HEK293 (cell line): ENCODE measurements around the gene TNFAIP3.

Experiments used
- CTCF ChIA-PET: fragments of 350-600 bp; formaldehyde crosslinking; extraction: SDS; loops from one replicate; lab custom pipeline; 2021; ENCODE audit warnings: antibody characterized with exemption; lab: Yijun Ruan, JAX
- POLR2A ChIA-PET: fragments of 300-600 bp; formaldehyde crosslinking; extraction: SDS; loops from one replicate; lab custom pipeline; 2020; ENCODE audit warnings: antibody characterized with exemption, inconsistent platforms; lab: Yijun Ruan, JAX
- H3K27ac ChIP-seq: fragments of 200-500 bp; sonication (Bioruptor generic); 2 replicates; pipeline ENCODE4 v1.5.1; 2014; ENCODE audit warnings: low read depth, low read length, control low read depth, inconsistent platforms; ENCODE audit errors: extremely low read depth
- H3K36me3 ChIP-seq, 2 experiments: fragments of 200-500 bp in 1 of 2; sonication (Bioruptor generic) in 1 of 2; 1 replicate in 1 of 2; 2 replicates in 1 of 2; pipeline ENCODE4 v1.5.1; 2014 to 2017; ENCODE audit warnings: inconsistent platforms in 2 of 2, low read length in 2 of 2; ENCODE audit not compliant: control insufficient read depth in 2 of 2, insufficient read depth in 1 of 2
- H3K4me1 ChIP-seq: fragments of 200-500 bp; sonication (Bioruptor generic); 2 replicates; pipeline ENCODE4 v1.5.1; 2014; ENCODE audit warnings: mild to moderate bottlenecking, low read length, inconsistent platforms; ENCODE audit not compliant: control insufficient read depth, insufficient read depth
- H3K4me3 ChIP-seq: 2 replicates; pipeline ENCODE4 v1.5.1; 2011; ENCODE audit warnings: low read depth, mild to moderate bottlenecking, control low read depth, low read length, moderate library complexity
- H3K9me3 ChIP-seq: fragments of 200-500 bp; sonication (Bioruptor generic); 2 replicates; pipeline ENCODE4 v1.5.1; 2014; ENCODE audit warnings: low read depth, low read length, inconsistent platforms; ENCODE audit not compliant: control insufficient read depth, insufficient read depth
- ATF2 ChIP-seq: fragments of 450-650 bp; formaldehyde crosslinking; IDR thresholded peaks from 2 replicates; pipeline ENCODE4 v1.5.1; 2016; ENCODE audit warnings: missing biosample characterization, missing genetic modification characterization, low read depth
- CTCF ChIP-seq: fragments of 450-650 bp; formaldehyde crosslinking; IDR thresholded peaks from 2 replicates; pipeline ENCODE4 v1.5.1; 2016; ENCODE audit warnings: missing biosample characterization, missing genetic modification characterization
- HIC1 ChIP-seq: fragments of 450-650 bp; formaldehyde crosslinking; IDR thresholded peaks from 2 replicates; pipeline ENCODE4 v1.5.1; 2016; ENCODE audit warnings: missing biosample characterization, missing genetic modification characterization
- PATZ1 ChIP-seq: fragments of 450-650 bp; formaldehyde crosslinking; IDR thresholded peaks from 2 replicates; pipeline ENCODE4 v1.5.1; 2016; ENCODE audit warnings: missing biosample characterization, missing genetic modification characterization
- PBX3 ChIP-seq: sonication (generic); formaldehyde crosslinking; IDR thresholded peaks from 2 replicates; pipeline ENCODE4 v1.8.1; 2022; ENCODE audit warnings: mild to moderate bottlenecking, moderate library complexity, missing genetic modification reagents
- SP7 ChIP-seq: fragments of 450-650 bp; formaldehyde crosslinking; IDR thresholded peaks from 2 replicates; pipeline ENCODE4 v1.5.1; 2016; ENCODE audit warnings: missing biosample characterization, missing genetic modification characterization
- ZEB2 ChIP-seq: fragments of 450-650 bp; formaldehyde crosslinking; IDR thresholded peaks from 2 replicates; pipeline ENCODE4 v1.5.1; 2016; ENCODE audit warnings: missing biosample characterization, missing genetic modification characterization
- ZNF121 ChIP-seq: fragments of 450-650 bp; formaldehyde crosslinking; IDR thresholded peaks from 2 replicates; pipeline ENCODE4 v1.5.1; 2016; ENCODE audit warnings: missing biosample characterization, missing genetic modification characterization
- ZNF211 ChIP-seq: fragments of 450-650 bp; formaldehyde crosslinking; IDR thresholded peaks from 2 replicates; pipeline ENCODE4 v1.5.1; 2016; ENCODE audit warnings: low read depth, missing biosample characterization, missing genetic modification characterization
- ZNF341 ChIP-seq: fragments of 450-650 bp; formaldehyde crosslinking; IDR thresholded peaks from 2 replicates; pipeline ENCODE4; 2016; ENCODE audit warnings: low read depth, missing biosample characterization, missing genetic modification characterization
- ZNF37A ChIP-seq: fragments of 450-650 bp; IDR thresholded peaks from 2 replicates; pipeline ENCODE4 v1.5.1; 2018; ENCODE audit warnings: missing biosample characterization, missing genetic modification characterization
- ZNF629 ChIP-seq: fragments of 450-650 bp; formaldehyde crosslinking; IDR thresholded peaks from 2 replicates; pipeline ENCODE4 v1.5.1; 2017; ENCODE audit warnings: missing biosample characterization, missing genetic modification characterization

Gene TNFAIP3

GRCh38 chr6:137866914-137867684, at the start of gene TNFAIP3 (continued):
- TF ChIP-seq PATZ1 (tag by site-specific recombination) (0 out of 2 replicates have a peak, but pooled peaks have one; percentile 5), PBX3 (peak; percentile 88; the same call in 1 of the 2 replicates), ZNF629 (tag by site-specific recombination) (peak; percentile 67; the same call in 1 of the 2 replicates), ATF2 (tag by site-specific recombination) (0 out of 2 replicates have a peak, but pooled peaks have one; percentile 15), ZNF121 (peak; percentile 100), ZNF211 (tag by site-specific recombination) (no peak), ZNF37A (tag by site-specific recombination) (no peak), ZNF341 (tag by site-specific recombination) (peak; percentile 94), SP7 (0 out of 2 replicates have a peak, but pooled peaks have one; percentile 19), ZEB2 (tag by site-specific recombination) (peak; percentile 34; the same call in 1 of the 2 replicates), CTCF (tag by site-specific recombination) (peak; percentile 68), HIC1 (tag by site-specific recombination) (peak; percentile 35; the same call in 1 of the 2 replicates)

GRCh38 chr6:137818440-137818839, 48.6 kb upstream of the TNFAIP3 start:
- no peak for TF ChIP-seq PATZ1 (tag by site-specific recombination)
- peak; percentile 56 for TF ChIP-seq ATF2 (tag by site-specific recombination)
- TF ChIP-seq, all 188 proteins: peak for 1
- ChIA-PET CTCF (interaction anchor here (0.5 to 1.0 kb wide), 5 partner anchors 19 to 685 kb away, joined by 3 to 6 read pairs (median 3); no protein-coding TSS in a partner anchor), POLR2A (no interaction called here)
- Histone ChIP-seq H3K9me3 (no peaks in the 10 kb centered on the region), H3K36me3 (no peaks in the 10 kb centered on the region), H3K4me1 (no peaks in the 10 kb centered on the region), H3K27ac (no peak overlapping the region), H3K4me3 (no peak overlapping the region)
